Measurements from ENCODE around the gene B9D1. TPM values are rescaled to one million over a fixed set of nuclear protein-coding genes. Genes with fewer than 3 reads are reported as not detected.
A peak's percentile ranks its signal among the peaks of the same experiment; 100 is the strongest.

The B9D1 gene
- total and polyA plus RNA-seq, 2 experiments from 2014 or later, result 35.2 to 63.5 TPM

DNA sequence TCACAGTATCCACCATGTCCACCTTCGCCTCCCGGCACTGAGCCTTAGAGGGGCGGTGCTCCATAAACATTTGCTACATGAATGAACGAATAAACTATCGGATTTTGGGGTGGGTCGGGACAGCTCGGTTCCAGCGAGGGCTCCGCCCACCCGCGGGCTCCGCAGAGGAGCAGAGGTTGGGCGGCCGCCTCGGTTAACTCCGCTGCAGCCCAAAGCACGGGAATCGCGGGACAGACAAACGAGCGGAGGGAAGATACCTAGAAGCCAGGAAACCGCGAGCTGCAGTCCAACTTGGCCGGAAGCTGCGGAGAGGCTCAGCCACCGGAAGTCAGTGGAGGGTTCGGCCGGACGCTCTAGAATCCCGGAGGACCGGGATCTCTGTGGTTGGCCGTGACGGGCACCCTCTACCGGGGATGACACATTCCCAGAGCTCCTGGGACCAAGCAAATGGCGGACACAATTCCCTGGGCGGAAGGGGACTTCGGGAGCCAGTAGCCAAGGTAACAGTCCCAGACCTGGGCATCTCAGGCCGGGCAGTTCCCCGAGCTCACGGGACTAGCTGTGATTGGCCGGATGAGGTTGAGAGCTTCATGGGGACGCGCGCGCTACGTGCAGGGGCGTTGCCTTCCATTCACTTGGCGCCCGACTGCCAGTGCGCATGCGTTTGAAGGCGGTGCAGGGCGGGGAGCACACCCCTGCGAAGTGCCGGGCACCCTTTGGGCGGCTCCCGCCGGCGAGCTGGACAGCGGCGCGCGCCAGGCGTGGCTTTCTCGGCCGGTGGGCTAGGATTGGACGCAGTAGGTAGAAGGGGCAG, 15.3 kb upstream of the B9D1 start:
- Histone ChIP-seq H3K79me2 (replicated peaks; ENCODE audit: insufficient read depth) (peaks cover 36% of the 10 kb centered on the region), H3K4me2 (peak overlapping the region; percentile 90), H3K27ac (ENCODE audit: low read depth) (peak overlapping the region; percentile 98), H3K9me2 (ENCODE audit: insufficient read depth) (no peaks in the 10 kb centered on the region), H2AFZ (peak overlapping the region; percentile 80), H3K27me3 (ENCODE audit: insufficient read depth) (no peaks in the 10 kb centered on the region), H3F3A (replicated peaks; ENCODE audit: low read depth) (peaks cover 11% of the 10 kb centered on the region; the same call in 1 of the 2 replicates), H4K20me1 (replicated peaks; ENCODE audit: insufficient read depth) (peaks cover 13% of the 10 kb centered on the region), H3K36me3 (ENCODE audit: insufficient read depth) (peaks cover 10% of the 10 kb centered on the region), H3K4me1 (ENCODE audit: insufficient read depth) (peaks cover 9% of the 10 kb centered on the region), H3K4me3 (peak overlapping the region; percentile 75)
- Mint-ChIP-seq H3K4me3 (peak overlapping the region; percentile 97), H3K9me3 (no peaks in the 10 kb centered on the region), H3K4me1 (peaks cover 16% of the 10 kb centered on the region), H3K27me3 (ENCODE audit: insufficient read depth, low read depth, poor library complexity) (peaks cover 16% of the 10 kb centered on the region), H3K27ac (peak overlapping the region; percentile 99), H3K36me3 (ENCODE audit: low read depth) (peaks cover 36% of the 10 kb centered on the region)
- ATAC-seq (peak; percentile 93), DNase-seq (ENCODE audit: low spot score) (peak; percentile 99)
- TF ChIP-seq, protein P1, sequence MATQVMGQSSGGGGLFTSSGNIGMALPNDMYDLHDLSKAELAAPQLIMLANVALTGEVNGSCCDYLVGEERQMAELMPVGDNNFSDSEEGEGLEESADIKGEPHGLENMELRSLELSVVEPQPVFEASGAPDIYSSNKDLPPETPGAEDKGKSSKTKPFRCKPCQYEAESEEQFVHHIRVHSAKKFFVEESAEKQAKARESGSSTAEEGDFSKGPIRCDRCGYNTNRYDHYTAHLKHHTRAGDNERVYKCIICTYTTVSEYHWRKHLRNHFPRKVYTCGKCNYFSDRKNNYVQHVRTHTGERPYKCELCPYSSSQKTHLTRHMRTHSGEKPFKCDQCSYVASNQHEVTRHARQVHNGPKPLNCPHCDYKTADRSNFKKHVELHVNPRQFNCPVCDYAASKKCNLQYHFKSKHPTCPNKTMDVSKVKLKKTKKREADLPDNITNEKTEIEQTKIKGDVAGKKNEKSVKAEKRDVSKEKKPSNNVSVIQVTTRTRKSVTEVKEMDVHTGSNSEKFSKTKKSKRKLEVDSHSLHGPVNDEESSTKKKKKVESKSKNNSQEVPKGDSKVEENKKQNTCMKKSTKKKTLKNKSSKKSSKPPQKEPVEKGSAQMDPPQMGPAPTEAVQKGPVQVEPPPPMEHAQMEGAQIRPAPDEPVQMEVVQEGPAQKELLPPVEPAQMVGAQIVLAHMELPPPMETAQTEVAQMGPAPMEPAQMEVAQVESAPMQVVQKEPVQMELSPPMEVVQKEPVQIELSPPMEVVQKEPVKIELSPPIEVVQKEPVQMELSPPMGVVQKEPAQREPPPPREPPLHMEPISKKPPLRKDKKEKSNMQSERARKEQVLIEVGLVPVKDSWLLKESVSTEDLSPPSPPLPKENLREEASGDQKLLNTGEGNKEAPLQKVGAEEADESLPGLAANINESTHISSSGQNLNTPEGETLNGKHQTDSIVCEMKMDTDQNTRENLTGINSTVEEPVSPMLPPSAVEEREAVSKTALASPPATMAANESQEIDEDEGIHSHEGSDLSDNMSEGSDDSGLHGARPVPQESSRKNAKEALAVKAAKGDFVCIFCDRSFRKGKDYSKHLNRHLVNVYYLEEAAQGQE (IDR thresholded peaks at IDR 0.05; ENCODE audit: unreplicated experiment), result peak; percentile 73
- TF ChIP-seq POLR2AphosphoS5 (IDR thresholded peaks at IDR 0.05; ENCODE audit: low read depth) (peak; percentile 83), JUNB (IDR thresholded peaks at IDR 0.05; ENCODE audit: unreplicated experiment) (no peak), CREB1 (CRISPR knock-in tag; IDR thresholded peaks at IDR 0.05; ENCODE audit: low read depth) (peak; percentile 24; the same call in 1 of the 2 replicates)
- TF ChIP-seq, protein P2, sequence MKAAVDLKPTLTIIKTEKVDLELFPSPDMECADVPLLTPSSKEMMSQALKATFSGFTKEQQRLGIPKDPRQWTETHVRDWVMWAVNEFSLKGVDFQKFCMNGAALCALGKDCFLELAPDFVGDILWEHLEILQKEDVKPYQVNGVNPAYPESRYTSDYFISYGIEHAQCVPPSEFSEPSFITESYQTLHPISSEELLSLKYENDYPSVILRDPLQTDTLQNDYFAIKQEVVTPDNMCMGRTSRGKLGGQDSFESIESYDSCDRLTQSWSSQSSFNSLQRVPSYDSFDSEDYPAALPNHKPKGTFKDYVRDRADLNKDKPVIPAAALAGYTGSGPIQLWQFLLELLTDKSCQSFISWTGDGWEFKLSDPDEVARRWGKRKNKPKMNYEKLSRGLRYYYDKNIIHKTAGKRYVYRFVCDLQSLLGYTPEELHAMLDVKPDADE (IDR thresholded peaks at IDR 0.05), result peak; percentile 55

DNA sequence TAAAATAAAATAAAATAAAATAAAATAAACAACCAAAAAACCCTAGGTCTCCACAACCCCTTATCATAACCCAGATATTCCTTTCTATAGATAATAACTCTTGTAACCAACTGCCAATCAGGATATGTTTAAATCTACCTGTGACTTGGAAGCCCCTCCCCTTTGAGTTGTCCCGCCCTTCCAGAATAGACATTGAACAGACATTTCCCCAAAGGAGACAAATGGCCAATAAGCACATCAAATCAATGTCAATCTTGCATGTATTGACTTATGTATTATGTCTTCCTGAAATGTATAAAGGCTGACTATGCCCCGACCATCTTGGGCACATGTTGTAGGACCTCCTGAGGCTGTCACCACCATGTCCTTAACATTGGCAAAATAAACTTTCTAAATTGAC, 14.3 kb upstream of the B9D1 start:
- Histone ChIP-seq H4K20me1 (replicated peaks; ENCODE audit: insufficient read depth) (peaks cover 13% of the 10 kb centered on the region), H2AFZ (no peak overlapping the region), H3K36me3 (ENCODE audit: insufficient read depth) (peaks cover 10% of the 10 kb centered on the region), H3K79me2 (replicated peaks; ENCODE audit: insufficient read depth) (peaks cover 36% of the 10 kb centered on the region), H3K27ac (ENCODE audit: low read depth) (peak overlapping the region; percentile 98), H3K9me2 (ENCODE audit: insufficient read depth) (no peaks in the 10 kb centered on the region), H3K4me2 (peak overlapping the region; percentile 90), H3K27me3 (ENCODE audit: insufficient read depth) (no peaks in the 10 kb centered on the region), H3F3A (replicated peaks; ENCODE audit: low read depth) (peaks cover 11% of the 10 kb centered on the region; the same call in 1 of the 2 replicates), H3K4me3 (peak overlapping the region; percentile 75), H3K4me1 (ENCODE audit: insufficient read depth) (peaks cover 10% of the 10 kb centered on the region)
- H3K4me3 Mint-ChIP-seq, result peak overlapping the region; percentile 97
- H3K27me3 Mint-ChIP-seq (ENCODE audit: insufficient read depth, low read depth, poor library complexity), result peaks cover 16% of the 10 kb centered on the region
- peaks cover 28% of the 10 kb centered on the region for H3K36me3 Mint-ChIP-seq (ENCODE audit: low read depth)
- no peaks in the 10 kb centered on the region for H3K9me3 Mint-ChIP-seq
- H3K4me1 Mint-ChIP-seq, result peaks cover 23% of the 10 kb centered on the region
- DNase-seq (ENCODE audit: low spot score), result no peak
- no peak for ATAC-seq
- peak overlapping the region; percentile 99 for H3K27ac Mint-ChIP-seq
- TF ChIP-seq STAT1 (IDR thresholded peaks at IDR 0.05; ENCODE audit: unreplicated experiment), result no peak
- TF ChIP-seq, protein P1 (IDR thresholded peaks at IDR 0.05; ENCODE audit: unreplicated experiment), result no peak
- TF ChIP-seq EZH2phosphoT487 (IDR thresholded peaks at IDR 0.05; ENCODE audit: unreplicated experiment), result no peak
- TF ChIP-seq, protein P2 (IDR thresholded peaks at IDR 0.05), result no peak
- no peak for TF ChIP-seq CREB1 (CRISPR knock-in tag; IDR thresholded peaks at IDR 0.05; ENCODE audit: low read depth)
- TF ChIP-seq EZH2 (IDR thresholded peaks at IDR 0.05; ENCODE audit: low read depth, unreplicated experiment), result no peak
